Measurements from ENCODE around the gene TEAD4.
A peak's percentile ranks its signal among the peaks of the same experiment; 100 is the strongest.

Gene TEAD4

GRCh38 chr12:3032770-3033538 is 73.8 kb downstream of the TEAD4 start:
- DNase-seq (ENCODE audit: low spot score) = no peak

- no peak for DNase-seq (ENCODE audit: low spot score)
Measured at GRCh38 chr12:3033539-3033867, 74.3 kb downstream of the TEAD4 start.

GRCh38 chr12:3034067-3034750 is 75.0 kb downstream of the TEAD4 start:
- DNase-seq (ENCODE audit: low spot score) = peak; percentile 35

GRCh38 chr12:3035171-3035570 is 76.0 kb downstream of the TEAD4 start:
- no peak for DNase-seq (ENCODE audit: low spot score)

DNA sequence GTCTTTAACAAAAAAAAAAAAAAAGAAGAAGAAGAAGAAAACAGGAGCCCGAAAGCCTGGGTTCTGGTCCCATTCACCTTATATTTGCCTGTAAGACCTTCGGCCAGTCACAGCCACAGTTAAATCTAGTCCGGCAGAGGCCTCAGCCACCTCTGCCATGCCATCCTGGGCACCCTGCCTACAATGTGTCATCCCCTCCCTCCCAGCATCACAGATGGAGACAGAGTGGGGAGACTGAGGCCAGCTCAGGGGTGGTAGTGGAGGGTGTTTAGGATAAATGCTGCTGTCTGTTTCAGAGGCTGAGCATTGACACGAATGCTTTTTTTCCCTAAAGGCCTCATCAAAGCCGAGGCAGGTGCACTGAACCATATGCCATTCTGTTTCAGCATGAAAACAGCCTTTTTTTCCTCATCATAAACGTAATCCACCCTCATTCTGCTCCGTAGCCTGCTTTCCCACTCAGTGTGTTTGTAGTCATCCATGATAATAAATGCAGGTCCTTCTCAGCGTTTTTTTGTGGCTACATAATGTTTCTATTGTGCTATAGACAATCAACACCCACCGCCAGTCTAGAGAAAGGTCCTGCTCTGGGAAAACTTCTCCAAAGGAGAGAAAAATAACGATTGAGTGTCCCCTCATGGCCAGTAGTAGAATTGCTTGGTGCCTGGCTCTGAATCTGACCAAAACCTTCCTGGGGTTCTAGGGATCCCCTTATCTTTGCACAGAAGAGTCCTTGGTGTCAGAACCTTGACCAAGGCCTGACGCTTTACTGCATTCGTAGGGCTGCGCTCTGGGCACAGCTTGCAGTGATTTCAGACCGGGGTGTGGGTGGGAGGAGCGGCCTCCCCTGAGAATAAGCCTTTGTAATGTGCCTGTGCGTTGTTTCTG is 76.9 kb downstream of the TEAD4 start:
- no peak for DNase-seq (ENCODE audit: low spot score)

GRCh38 chr12:3036901-3037600 is 77.9 kb downstream of the TEAD4 start:
- no peak for DNase-seq (ENCODE audit: low spot score)

- DNase-seq (ENCODE audit: low spot score) = no peak
Measured at GRCh38 chr12:3038166-3038565, 79.0 kb downstream of the TEAD4 start.

DNA sequence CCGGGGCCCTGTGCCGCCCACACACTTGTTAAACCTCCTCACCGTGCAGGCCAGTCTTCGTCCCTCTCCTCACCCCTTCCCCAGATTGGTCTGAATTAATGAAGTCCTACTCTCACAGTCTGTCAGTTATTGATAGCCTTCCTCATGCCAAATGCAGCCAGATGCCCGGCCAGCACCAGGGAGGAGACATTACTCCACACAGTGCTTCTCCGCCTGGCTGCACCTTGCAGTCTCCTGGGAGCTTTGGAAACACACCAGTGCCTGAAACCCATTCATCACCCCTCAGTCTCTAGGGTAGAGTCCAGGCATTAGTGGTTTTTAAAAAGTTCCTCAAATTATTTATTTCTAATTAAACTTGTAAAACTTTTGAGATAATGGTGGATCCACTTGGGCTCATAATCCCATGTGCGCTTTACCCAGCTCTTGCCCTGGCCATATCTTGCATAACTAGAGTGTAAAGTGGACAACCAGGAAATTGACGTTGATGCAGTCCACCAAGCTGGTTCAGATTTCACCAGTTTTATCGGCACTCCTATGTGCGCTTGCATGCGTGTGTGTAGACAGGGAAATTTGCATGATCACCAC is 79.8 kb downstream of the TEAD4 start:
- no peak for DNase-seq (ENCODE audit: low spot score)

- no peak for DNase-seq (ENCODE audit: low spot score)
Measured at GRCh38 chr12:3040026-3040656, 80.9 kb downstream of the TEAD4 start.

DNA sequence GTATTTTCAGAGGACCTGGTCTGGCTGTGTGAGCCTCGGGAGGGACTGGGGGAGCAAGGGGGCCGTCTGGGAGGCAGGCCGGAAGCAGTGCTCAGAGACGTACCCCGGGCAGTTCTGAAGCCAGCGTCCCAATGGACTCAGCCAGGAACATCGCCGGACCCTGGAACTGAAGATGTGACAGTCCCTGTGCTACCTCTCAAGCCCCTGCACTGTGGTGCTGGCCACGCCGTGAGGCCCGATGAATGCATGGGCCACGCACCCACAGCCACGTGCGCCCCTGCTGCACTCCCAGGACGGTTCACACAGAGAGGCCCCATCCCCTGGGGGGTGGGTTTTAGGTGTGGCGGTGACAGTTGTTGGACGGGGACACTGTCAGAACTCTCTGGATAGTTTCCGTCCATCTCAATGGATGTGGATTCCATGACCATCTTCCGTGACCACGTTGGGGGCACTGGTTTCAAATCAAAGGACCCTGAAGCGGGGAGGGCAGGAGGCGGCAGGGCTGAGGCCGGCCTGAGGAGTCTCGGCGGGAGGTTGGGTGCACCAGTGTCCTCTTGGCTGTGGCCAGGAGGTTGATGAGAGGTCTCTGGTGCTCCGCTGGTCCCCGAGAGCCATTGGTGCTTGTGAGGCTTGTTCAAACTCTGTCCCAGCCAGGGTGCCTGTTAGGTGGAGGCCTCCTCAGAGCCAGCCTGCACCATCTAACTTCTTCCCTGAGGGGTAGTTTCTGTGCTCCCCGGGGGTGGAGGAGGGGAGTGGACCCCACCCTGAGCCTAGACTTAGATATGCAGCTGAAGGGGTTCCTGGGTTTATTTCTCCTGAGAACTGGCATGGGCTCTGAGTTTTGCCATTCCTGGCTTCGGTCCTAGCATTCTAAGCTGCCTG is 81.7 kb downstream of the TEAD4 start:
- no peak for DNase-seq (ENCODE audit: low spot score)

DNA sequence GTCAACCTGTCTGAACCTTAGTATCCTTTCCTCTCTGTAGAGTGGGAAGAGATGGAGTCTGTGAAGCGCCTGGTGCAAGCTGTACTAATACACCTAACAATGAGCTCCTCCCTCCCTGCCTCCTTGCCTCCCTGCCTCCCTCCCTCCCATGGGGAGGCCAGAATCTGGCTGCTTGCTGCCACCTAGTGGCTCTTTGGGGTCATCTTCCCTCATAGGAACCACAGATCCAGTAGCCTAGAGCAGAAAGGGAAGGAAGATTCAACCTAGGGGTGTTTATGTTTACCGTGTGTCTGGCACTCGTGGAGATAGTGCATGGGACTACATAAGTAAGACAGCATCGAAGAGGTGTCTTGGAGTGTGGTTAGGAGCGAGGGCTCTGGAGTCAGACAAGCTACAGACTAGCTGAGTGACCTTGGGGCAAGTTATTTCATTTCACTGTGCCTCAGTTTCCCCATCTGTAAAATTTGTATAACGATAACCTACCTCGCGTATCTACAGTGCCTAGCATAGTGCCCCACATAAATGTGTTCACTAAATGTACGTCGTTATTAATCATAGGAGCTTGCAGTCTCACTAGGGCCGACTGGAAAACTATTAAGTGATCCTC is 82.5 kb downstream of the TEAD4 start:
- peak; percentile 61 for DNase-seq (ENCODE audit: low spot score)

DNA sequence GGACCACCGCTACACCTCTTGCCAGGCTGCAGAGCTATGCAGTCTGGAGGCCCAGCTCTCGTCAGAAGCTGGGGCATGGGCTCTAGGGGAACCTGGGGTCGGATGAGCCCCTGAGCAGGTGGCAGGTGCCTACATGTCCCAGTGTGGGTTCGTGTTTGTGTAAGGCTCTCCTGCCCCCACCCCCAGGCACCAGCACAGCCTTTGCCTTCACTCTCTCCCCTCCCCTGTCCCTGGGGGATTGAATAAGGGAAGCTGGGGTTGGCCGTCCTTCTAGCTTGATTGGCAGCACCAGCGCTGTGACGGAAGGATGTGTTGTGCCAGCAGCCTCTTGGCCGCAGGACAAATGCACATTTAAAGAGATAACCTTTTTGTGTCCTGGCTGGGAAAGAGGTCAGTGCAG is 83.2 kb downstream of the TEAD4 start:
- no peak for DNase-seq (ENCODE audit: low spot score)

DNA sequence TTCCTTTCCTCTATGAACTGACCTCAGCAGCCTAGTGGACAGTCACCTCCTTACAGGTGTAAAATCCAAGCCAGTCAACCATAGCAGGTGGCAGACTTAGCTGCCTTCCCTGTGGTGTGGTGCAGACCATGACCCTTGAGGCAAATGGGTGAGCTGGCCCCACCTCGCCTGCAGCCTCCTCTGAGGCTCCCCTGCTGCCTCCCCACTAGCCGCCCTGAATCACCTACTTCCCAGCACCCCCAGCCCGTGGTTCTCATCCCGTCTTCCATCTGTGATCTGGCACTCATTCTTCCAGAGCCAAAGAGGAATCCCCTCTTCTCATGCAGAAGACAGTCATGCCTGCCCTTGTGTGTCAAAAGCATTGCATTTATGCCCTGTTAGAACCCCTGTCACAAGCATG is 83.6 kb downstream of the TEAD4 start:
- DNase-seq (ENCODE audit: low spot score) = no peak

GRCh38 chr12:3043406-3043805 is 84.2 kb downstream of the TEAD4 start:
- no peak for DNase-seq (ENCODE audit: low spot score)

DNA sequence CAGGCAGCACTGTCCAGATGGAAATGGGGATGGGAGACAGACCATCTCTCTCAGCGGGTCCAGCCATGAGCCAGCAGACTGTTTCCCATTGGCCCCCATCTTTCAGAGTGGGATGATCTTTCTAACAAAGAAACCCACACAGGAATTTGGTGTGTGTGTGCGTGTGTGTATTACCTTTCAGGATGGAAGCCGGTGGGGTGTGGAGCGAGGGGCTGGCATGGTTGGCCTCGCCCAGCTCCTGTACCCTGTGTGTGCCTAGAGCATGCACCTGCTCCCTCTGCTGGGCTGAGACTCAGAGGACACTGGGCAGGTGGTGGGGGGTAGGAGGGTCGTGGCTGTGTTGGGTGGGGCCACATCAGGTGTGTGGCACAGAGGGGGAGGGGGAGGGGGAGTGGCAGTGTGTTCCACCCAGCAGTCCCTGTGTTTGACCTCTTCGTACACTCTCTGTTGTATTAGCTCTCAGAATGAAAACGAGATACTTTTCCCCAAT is 85.0 kb downstream of the TEAD4 start:
- DNase-seq (ENCODE audit: low spot score) = no peak

GRCh38 chr12:3045494-3045893 is 86.3 kb downstream of the TEAD4 start:
- DNase-seq (ENCODE audit: low spot score) = no peak

- DNase-seq (ENCODE audit: low spot score) = no peak
Measured at GRCh38 chr12:3045989-3046388, 86.8 kb downstream of the TEAD4 start.

DNA sequence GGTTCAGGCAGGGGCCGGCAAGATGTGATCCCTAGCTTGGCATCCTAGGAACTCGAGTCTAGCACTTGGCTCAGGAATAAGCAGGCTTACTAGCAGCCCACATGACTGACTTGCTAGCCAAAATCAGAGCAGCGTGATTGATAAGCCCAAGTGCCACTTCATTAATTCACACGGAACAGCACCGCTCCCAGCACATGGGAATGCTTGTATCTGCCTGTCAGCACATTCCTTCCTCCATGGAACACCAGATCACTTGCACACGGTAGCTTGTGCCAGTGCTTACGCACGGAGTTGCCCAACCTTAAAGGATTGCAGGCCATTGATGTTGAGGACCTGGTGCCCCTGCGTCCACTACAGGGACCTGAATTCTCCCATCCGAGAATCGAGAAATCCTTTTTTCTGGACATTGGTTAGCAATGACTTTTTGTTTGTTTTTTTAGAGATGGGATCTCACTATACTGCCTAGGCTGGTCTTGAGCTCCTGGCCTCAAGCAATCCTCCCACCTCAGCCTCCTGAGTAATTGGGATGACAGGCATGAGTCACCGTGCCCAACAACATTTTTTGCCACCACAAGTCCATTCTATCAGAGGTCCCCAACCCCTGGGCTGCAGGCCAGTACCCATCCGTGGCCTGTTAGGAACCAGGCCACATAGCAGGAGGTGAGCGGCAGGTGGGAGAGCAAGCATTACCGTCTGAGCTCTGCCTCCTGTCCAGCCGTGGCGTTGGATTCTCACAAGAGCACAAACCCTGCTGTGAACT is 87.4 kb downstream of the TEAD4 start:
- no peak for DNase-seq (ENCODE audit: low spot score)

DNA sequence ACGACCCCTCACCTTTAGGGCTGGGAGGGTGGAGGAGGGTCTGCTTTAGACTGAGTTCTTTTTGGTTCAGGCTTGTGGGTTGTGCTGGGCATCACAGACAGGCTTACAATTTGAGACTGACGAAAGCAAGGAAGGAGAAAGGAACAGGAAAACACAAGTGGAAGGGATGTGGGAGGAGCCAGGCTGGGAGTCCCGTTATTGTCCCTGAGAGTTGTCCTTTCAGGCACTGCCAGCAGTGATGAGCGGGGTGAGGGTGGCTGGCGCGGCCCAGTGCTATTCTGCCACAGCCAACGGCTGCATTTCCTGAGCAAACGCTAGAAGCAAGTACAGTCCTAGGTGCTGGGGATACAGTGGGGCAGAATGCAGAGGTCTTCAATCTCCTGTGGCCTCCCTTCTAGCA is 88.8 kb downstream of the TEAD4 start:
- DNase-seq (ENCODE audit: low spot score) = no peak

Data from LoVo (cell line).